Activated B cell treated with CpG ODN at 0.5 μM for 24 hours (primary cell): Measurements from ENCODE around the gene ENHO. TPM values are rescaled to one million over a fixed set of nuclear protein-coding genes. Genes with fewer than 3 reads are reported as not detected.

Source experiments
- ATAC-seq: fragments of 200-7000 bp; cut with Tn5 transposase; one replicate; pipeline ENCODE4 v1.10.0; 2021; ENCODE audit warnings: low read depth, mild to moderate bottlenecking, moderate library complexity
- CTCF ChIA-PET: fragments of 350-600 bp; sonication (Branson Sonifier 250); formaldehyde crosslinking; loops from one replicate; lab custom pipeline; 2021; ENCODE audit warnings: antibody characterized with exemption; lab: Charles Lee
- POLR2A ChIA-PET: fragments of 350-600 bp; sonication (Branson Sonifier 250); formaldehyde crosslinking; loops from one replicate; lab custom pipeline; 2021; ENCODE audit warnings: antibody characterized with exemption; lab: Charles Lee
- DNase-seq: peaks from one replicate; pipeline ENCODE4 v3.0.0; 2022
- H3K27ac Mint-ChIP-seq: one replicate; pipeline ENCODE4 v1.8.0; 2020; ENCODE audit warnings: mixed read lengths
- H3K27me3 Mint-ChIP-seq: one replicate; pipeline ENCODE4 v1.8.0; 2021; ENCODE audit warnings: mixed read lengths
- H3K36me3 Mint-ChIP-seq: one replicate; pipeline ENCODE4 v1.8.0; 2021; ENCODE audit warnings: low read depth, mixed read lengths
- H3K4me1 Mint-ChIP-seq: one replicate; pipeline ENCODE4 v1.8.0; 2021; ENCODE audit warnings: mixed read lengths
- H3K4me3 Mint-ChIP-seq: one replicate; pipeline ENCODE4 v1.8.0; 2020; ENCODE audit warnings: mild to moderate bottlenecking, mixed read lengths
- H3K9me3 Mint-ChIP-seq: one replicate; pipeline ENCODE4 v1.8.0; 2020; ENCODE audit warnings: mixed read lengths
- intact Hi-C: fragments of 100-400 bp; cut with micrococcal nuclease; formaldehyde crosslinking; loops from one replicate; pipeline ENCODE4 v1.15.1; 2024
- total RNA-seq: library from RNA; stranded (reverse); gene quantifications from 2 replicates; pipeline ENCODE4 v1.2.3, GENCODE V29; 2022
- TF ChIP-seq, protein P1 (sequence below): fragments of 200-600 bp; IDR thresholded peaks from one replicate; pipeline ENCODE4 v1.8.0; 2022; ENCODE audit warnings: antibody characterized with exemption, mild to moderate bottlenecking

Gene ENHO
- total RNA-seq, 1 donor from 2014 or later = not detected

DNA sequence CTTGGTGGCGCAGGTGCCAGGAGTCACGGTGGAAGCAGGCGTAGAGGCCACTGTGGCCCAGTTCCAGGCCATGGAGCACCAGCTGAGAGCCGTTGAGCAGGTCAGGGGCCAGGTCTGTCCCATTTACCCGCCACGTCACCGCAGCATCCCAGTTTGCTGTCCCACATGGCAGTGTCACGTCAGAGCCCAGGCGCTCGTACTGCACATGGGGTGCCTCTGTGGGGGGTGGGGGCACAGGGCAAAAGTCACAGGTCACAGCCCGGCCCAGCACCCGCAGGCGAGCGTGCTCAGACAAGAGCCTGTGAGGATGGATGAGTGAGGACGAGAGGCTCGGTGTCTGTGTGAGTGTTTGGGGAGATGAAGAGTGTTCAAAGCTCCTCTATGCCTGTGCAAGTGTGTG, 41.8 kb upstream of the ENHO start:
- ChIA-PET CTCF (no interaction called here), POLR2A (no interaction called here)
- ATAC-seq = no peak
- TF ChIP-seq, protein P1, sequence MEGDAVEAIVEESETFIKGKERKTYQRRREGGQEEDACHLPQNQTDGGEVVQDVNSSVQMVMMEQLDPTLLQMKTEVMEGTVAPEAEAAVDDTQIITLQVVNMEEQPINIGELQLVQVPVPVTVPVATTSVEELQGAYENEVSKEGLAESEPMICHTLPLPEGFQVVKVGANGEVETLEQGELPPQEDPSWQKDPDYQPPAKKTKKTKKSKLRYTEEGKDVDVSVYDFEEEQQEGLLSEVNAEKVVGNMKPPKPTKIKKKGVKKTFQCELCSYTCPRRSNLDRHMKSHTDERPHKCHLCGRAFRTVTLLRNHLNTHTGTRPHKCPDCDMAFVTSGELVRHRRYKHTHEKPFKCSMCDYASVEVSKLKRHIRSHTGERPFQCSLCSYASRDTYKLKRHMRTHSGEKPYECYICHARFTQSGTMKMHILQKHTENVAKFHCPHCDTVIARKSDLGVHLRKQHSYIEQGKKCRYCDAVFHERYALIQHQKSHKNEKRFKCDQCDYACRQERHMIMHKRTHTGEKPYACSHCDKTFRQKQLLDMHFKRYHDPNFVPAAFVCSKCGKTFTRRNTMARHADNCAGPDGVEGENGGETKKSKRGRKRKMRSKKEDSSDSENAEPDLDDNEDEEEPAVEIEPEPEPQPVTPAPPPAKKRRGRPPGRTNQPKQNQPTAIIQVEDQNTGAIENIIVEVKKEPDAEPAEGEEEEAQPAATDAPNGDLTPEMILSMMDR = no peak
- Mint-ChIP-seq H3K27me3 (peaks cover 41% of the 10 kb centered on the region), H3K4me3 (no peak overlapping the region), H3K36me3 (no peaks in the 10 kb centered on the region), H3K4me1 (no peaks in the 10 kb centered on the region), H3K9me3 (no peaks in the 10 kb centered on the region), H3K27ac (no peak overlapping the region)
- intact Hi-C loops = no loop called here
- no peak for DNase-seq

- Mint-ChIP-seq H3K9me3 (no peaks in the 10 kb centered on the region), H3K4me3 (no peak overlapping the region), H3K27me3 (peaks cover 46% of the 10 kb centered on the region), H3K36me3 (no peaks in the 10 kb centered on the region), H3K27ac (no peak overlapping the region), H3K4me1 (no peaks in the 10 kb centered on the region)
- intact Hi-C loops = no loop called here
- ATAC-seq = no peak
- ChIA-PET POLR2A (no interaction called here), CTCF (no interaction called here)
- DNase-seq = no peak
- TF ChIP-seq, protein P1 = no peak
These were observed 40.5 kb upstream of the ENHO start for GRCh38 chr9:34563262-34563661.

GRCh38 chr9:34562135-34562745, 39.5 kb upstream of the ENHO start:
- Mint-ChIP-seq H3K9me3 (no peaks in the 10 kb centered on the region), H3K36me3 (no peaks in the 10 kb centered on the region), H3K27me3 (peaks cover 49% of the 10 kb centered on the region), H3K27ac (no peak overlapping the region), H3K4me1 (no peaks in the 10 kb centered on the region), H3K4me3 (no peak overlapping the region)
- no peak for ATAC-seq
- intact Hi-C loops = no loop called here
- POLR2A ChIA-PET = no interaction called here
- DNase-seq = no peak
- TF ChIP-seq, protein P1 = no peak
- CTCF ChIA-PET = no interaction called here

DNA sequence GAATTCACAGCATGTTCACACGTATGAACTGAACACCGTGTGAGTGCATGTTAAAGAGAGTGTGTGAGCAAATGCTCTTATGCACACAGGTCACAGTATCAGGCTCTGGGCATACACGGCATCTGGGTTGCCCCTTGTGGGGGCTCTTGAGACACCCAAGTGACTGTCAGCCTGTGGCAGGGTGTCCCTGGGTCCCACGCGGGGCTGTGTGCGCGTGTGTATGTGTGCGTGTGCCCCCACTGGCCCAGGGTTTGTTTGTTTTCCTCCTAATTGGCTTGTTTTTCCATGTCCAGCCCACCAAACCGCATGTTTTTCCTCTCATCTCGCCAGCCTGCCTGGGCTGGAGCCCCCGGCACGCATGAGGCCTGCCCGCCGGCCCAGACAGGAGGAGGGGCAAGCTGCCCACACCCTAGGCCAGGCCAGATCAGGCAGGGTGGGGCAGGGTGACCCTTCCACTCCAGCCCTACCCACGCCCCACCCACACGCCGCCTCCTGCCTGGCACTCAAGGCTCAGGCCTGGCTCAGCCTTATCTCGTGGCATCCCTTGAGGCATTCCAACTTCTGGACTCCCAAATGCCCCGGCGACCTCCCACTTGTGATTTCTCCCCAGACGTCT, 37.9 kb upstream of the ENHO start:
- ChIA-PET CTCF (no interaction called here), POLR2A (no interaction called here)
- H3K9me3 Mint-ChIP-seq = no peaks in the 10 kb centered on the region
- TF ChIP-seq, protein P1 = no peak
- H3K4me1 Mint-ChIP-seq = no peaks in the 10 kb centered on the region
- DNase-seq (no peak), ATAC-seq (no peak)
- H3K27ac Mint-ChIP-seq = no peak overlapping the region
- H3K36me3 Mint-ChIP-seq = no peaks in the 10 kb centered on the region
- intact Hi-C loops = no loop called here
- H3K27me3 Mint-ChIP-seq = peaks cover 53% of the 10 kb centered on the region
- no peak overlapping the region for H3K4me3 Mint-ChIP-seq

DNA sequence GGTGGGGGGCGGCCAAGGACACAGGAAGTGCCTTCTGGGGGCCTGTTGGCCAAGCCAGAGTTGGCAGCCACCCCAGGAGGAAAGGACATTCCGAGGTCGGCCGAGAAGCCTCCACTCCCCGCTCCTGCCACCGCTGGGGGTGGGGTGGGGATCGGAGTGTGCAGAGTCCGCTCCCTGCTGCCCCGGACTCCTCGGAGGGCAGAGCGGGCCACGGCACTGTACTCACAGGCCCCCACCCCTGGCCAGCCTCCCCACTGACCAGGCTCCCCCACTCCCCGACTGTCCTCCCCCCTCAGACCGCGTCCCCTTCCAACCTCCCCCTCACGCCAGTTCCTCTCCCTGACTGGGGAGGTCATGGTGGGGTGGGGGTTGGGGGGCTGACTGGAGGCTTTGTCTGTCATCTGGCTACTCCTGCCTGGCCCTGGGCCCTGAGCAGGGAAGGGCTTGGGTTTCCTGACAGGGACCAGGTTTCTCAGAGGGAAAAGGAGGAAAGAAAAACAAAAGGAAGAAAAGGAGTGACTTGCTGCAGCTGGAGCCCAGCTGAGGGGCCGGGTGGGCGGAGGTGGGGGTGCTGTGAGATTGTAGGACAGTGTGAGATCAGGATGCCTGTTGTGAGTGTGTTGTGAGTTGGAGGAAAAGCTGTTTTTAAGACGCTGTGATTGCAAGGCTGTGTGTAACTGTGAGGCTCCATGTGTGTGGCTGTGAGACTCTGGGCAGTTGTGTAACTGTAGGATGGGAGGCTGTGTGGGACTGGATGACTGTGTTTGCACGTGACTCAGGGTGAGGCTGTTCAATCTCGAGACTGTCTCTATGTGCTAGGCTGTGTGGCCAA, 37.0 kb upstream of the ENHO start:
- Mint-ChIP-seq H3K4me1 (no peaks in the 10 kb centered on the region), H3K36me3 (no peaks in the 10 kb centered on the region), H3K27ac (no peak overlapping the region), H3K27me3 (peaks cover 52% of the 10 kb centered on the region), H3K4me3 (no peak overlapping the region), H3K9me3 (no peaks in the 10 kb centered on the region)
- ChIA-PET CTCF (no interaction called here), POLR2A (no interaction called here)
- ATAC-seq = no peak
- TF ChIP-seq, protein P1 = no peak
- DNase-seq = no peak
- intact Hi-C loops = no loop called here
